HG03064 (cell line): Measurements from ENCODE around the gene TKT.

Source experiments
- ATAC-seq: cut with Tn5 transposase; IDR thresholded peaks from one replicate; pipeline ENCODE4 v1.9.1; 2021; ENCODE audit warnings: low read depth; ENCODE audit not compliant: unreplicated experiment

TKT gene

GRCh38 chr3:53226142-53226840 is 29.5 kb downstream of the TKT start:
- no peak for ATAC-seq

GRCh38 chr3:53225651-53226050 is 30.2 kb downstream of the TKT start:
- no peak for ATAC-seq

- ATAC-seq: no peak
Observed at GRCh38 chr3:53225181-53225580, 30.6 kb downstream of the TKT start.

- no peak for ATAC-seq
Observed at GRCh38 chr3:53224536-53224935, 31.3 kb downstream of the TKT start.

GRCh38 chr3:53224026-53224425 is 31.8 kb downstream of the TKT start:
- ATAC-seq: no peak

- no peak for ATAC-seq
Observed at GRCh38 chr3:53223541-53223966, 32.3 kb downstream of the TKT start.

- ATAC-seq: no peak
Observed at GRCh38 chr3:53223025-53223424, 32.8 kb downstream of the TKT start.

GRCh38 chr3:53222183-53222901 is 33.5 kb downstream of the TKT start:
- ATAC-seq: no peak

GRCh38 chr3:53221827-53222182 is 34.0 kb downstream of the TKT start:
- no peak for ATAC-seq

GRCh38 chr3:53221345-53221744 is 34.5 kb downstream of the TKT start:
- ATAC-seq: no peak

GRCh38 chr3:53219895-53220483 is 35.8 kb downstream of the TKT start:
- no peak for ATAC-seq

GRCh38 chr3:53218131-53218530 is 37.7 kb downstream of the TKT start:
- no peak for ATAC-seq

GRCh38 chr3:53217175-53217574 is 38.6 kb downstream of the TKT start:
- no peak for ATAC-seq

GRCh38 chr3:53216723-53217122 is 39.1 kb downstream of the TKT start:
- ATAC-seq: no peak

GRCh38 chr3:53215816-53216215 is 40.0 kb downstream of the TKT start:
- ATAC-seq: no peak

GRCh38 chr3:53213276-53213675 is 42.5 kb downstream of the TKT start:
- no peak for ATAC-seq

- ATAC-seq: no peak
Observed at GRCh38 chr3:53211706-53212702, 43.8 kb downstream of the TKT start.

- no peak for ATAC-seq
Observed at GRCh38 chr3:53202331-53203015, 53.3 kb downstream of the TKT start.

GRCh38 chr3:53200501-53201498 is 55.0 kb downstream of the TKT start:
- no peak for ATAC-seq
